HG02840 (cell line): ENCODE results near the gene ARHGAP10.
A peak's percentile ranks its signal among the peaks of the same experiment; 100 is the strongest.
"Not testable (repeated sequence)": the region's sequence is repeated elsewhere in the genome, so short reads cannot be mapped to it uniquely, and the experiment has no call there.

Source experiments
- ATAC-seq: cut with Tn5 transposase; IDR thresholded peaks from one replicate; pipeline ENCODE4 v1.9.1; 2021; ENCODE audit warnings: mild to moderate bottlenecking, moderate library complexity, moderate number of reproducible peaks; ENCODE audit not compliant: unreplicated experiment, low FRiP score

The ARHGAP10 gene

GRCh38 chr4:147969573-147970385, 237.9 kb downstream of the ARHGAP10 start:
- ATAC-seq: no peak

GRCh38 chr4:147971116-147971515, 239.2 kb downstream of the ARHGAP10 start:
- ATAC-seq: no peak

GRCh38 chr4:147975325-147975724, 243.4 kb downstream of the ARHGAP10 start:
- ATAC-seq: no peak

- no peak for ATAC-seq
These were observed 244.3 kb downstream of the ARHGAP10 start for GRCh38 chr4:147975933-147976928.

GRCh38 chr4:147980586-147980985, 248.7 kb downstream of the ARHGAP10 start:
- no peak for ATAC-seq

- ATAC-seq: peak; percentile 94
These were observed 249.4 kb downstream of the ARHGAP10 start for GRCh38 chr4:147981305-147981704.

- no peak for ATAC-seq
These were observed 252.3 kb downstream of the ARHGAP10 start for GRCh38 chr4:147984065-147984777.

GRCh38 chr4:147984778-147985138, 252.9 kb downstream of the ARHGAP10 start:
- no peak for ATAC-seq

GRCh38 chr4:147985376-147985775, 253.5 kb downstream of the ARHGAP10 start:
- ATAC-seq: no peak

- no peak for ATAC-seq
These were observed 255.4 kb downstream of the ARHGAP10 start for GRCh38 chr4:147987252-147987651.

GRCh38 chr4:147991543-147992283, 259.8 kb downstream of the ARHGAP10 start:
- no peak for ATAC-seq

- ATAC-seq: no peak
These were observed 262.2 kb downstream of the ARHGAP10 start for GRCh38 chr4:147994076-147994475.

GRCh38 chr4:147994491-147995385, 262.9 kb downstream of the ARHGAP10 start:
- no peak for ATAC-seq

GRCh38 chr4:147996859-147997258, 265.0 kb downstream of the ARHGAP10 start:
- ATAC-seq: no peak

GRCh38 chr4:148000038-148000437, 268.1 kb downstream of the ARHGAP10 start:
- not testable (repeated sequence) for ATAC-seq

- ATAC-seq: no peak
These were observed 272.5 kb downstream of the ARHGAP10 start for GRCh38 chr4:148004228-148004857.

- ATAC-seq: no peak
These were observed 274.1 kb downstream of the ARHGAP10 start for GRCh38 chr4:148006001-148006400.

- no peak for ATAC-seq
These were observed 275.4 kb downstream of the ARHGAP10 start for GRCh38 chr4:148007314-148007760.
